ENCODE measurements around the gene PRKG1. TPM values are rescaled to one million over a fixed set of nuclear protein-coding genes. Genes with fewer than 3 reads are reported as not detected.

The PRKG1 gene
- total and polyA plus RNA-seq, 2 donors from 2014 or later = 3.6 to 14.8 TPM

GRCh38 chr10:52056291-52056690, 982.0 kb downstream of the PRKG1 start:
- no peak overlapping the region for H3K27ac ChIP-seq (ENCODE audit: low read depth in 2 of 2, low read length in 2 of 2)
- FAIRE-seq = no peak
- H3K9ac ChIP-seq (ENCODE audit: low read length in 3 of 3) = no peak overlapping the region
- intact Hi-C loops (cut with DNase I) = no loop called here
- no peak for TF ChIP-seq CTCF (IDR thresholded peaks at IDR 0.05; ENCODE audit: borderline replicate concordance, extremely low read depth, insufficient read depth)
- no peak overlapping the region for H3K4me3 ChIP-seq (ENCODE audit: low read length in 3 of 3)
- H3K27me3 ChIP-seq (ENCODE audit: control insufficient read depth, insufficient read depth, low read length) = no peaks in the 10 kb centered on the region
- H3K36me3 ChIP-seq (ENCODE audit: control insufficient read depth in 2 of 3, insufficient read depth in 3 of 3, low read length in 3 of 3) = no peaks in the 10 kb centered on the region
- H3K9me3 ChIP-seq (ENCODE audit: control insufficient read depth in 2 of 3, insufficient read depth in 1 of 3, low read length in 3 of 3) = no peaks in the 10 kb centered on the region
- H3K4me1 ChIP-seq (ENCODE audit: control insufficient read depth in 2 of 3, insufficient read depth in 2 of 3, low read depth in 1 of 3, low read length in 3 of 3) = no peaks in the 10 kb centered on the region
- no peak for DNase-seq

- DNase-seq (no peak), FAIRE-seq (no peak)
- no peak overlapping the region for H3K9ac ChIP-seq (ENCODE audit: low read length in 3 of 3)
- no peak for TF ChIP-seq CTCF (IDR thresholded peaks at IDR 0.05; ENCODE audit: borderline replicate concordance, extremely low read depth, insufficient read depth)
- no peak overlapping the region for H3K27ac ChIP-seq (ENCODE audit: low read depth in 2 of 2, low read length in 2 of 2)
- no peak overlapping the region for H3K4me3 ChIP-seq (ENCODE audit: low read length in 3 of 3)
- no peaks in the 10 kb centered on the region for H3K9me3 ChIP-seq (ENCODE audit: control insufficient read depth in 2 of 3, insufficient read depth in 1 of 3, low read length in 3 of 3)
- no peaks in the 10 kb centered on the region for H3K27me3 ChIP-seq (ENCODE audit: control insufficient read depth, insufficient read depth, low read length)
- no peaks in the 10 kb centered on the region for H3K4me1 ChIP-seq (ENCODE audit: control insufficient read depth in 2 of 3, insufficient read depth in 2 of 3, low read depth in 1 of 3, low read length in 3 of 3)
- H3K36me3 ChIP-seq (ENCODE audit: control insufficient read depth in 2 of 3, insufficient read depth in 3 of 3, low read length in 3 of 3) = no peaks in the 10 kb centered on the region
- intact Hi-C loops (cut with DNase I) = no loop called here
Observed at GRCh38 chr10:52059089-52059488, 984.8 kb downstream of the PRKG1 start.

GRCh38 chr10:52063159-52063558, 988.9 kb downstream of the PRKG1 start:
- no peak overlapping the region for H3K4me3 ChIP-seq (ENCODE audit: low read length in 3 of 3)
- H3K4me1 ChIP-seq (ENCODE audit: control insufficient read depth in 2 of 3, insufficient read depth in 2 of 3, low read depth in 1 of 3, low read length in 3 of 3) = no peaks in the 10 kb centered on the region
- intact Hi-C loops (cut with DNase I) = no loop called here
- no peaks in the 10 kb centered on the region for H3K27me3 ChIP-seq (ENCODE audit: control insufficient read depth, insufficient read depth, low read length)
- no peak for TF ChIP-seq CTCF (IDR thresholded peaks at IDR 0.05; ENCODE audit: borderline replicate concordance, extremely low read depth, insufficient read depth)
- H3K9ac ChIP-seq (ENCODE audit: low read length in 3 of 3) = no peak overlapping the region
- DNase-seq = peak in 1 of 5 donors; percentile 61
- H3K27ac ChIP-seq (ENCODE audit: low read depth in 2 of 2, low read length in 2 of 2) = no peak overlapping the region
- no peaks in the 10 kb centered on the region for H3K9me3 ChIP-seq (ENCODE audit: control insufficient read depth in 2 of 3, insufficient read depth in 1 of 3, low read length in 3 of 3)
- no peak for FAIRE-seq
- H3K36me3 ChIP-seq (ENCODE audit: control insufficient read depth in 2 of 3, insufficient read depth in 3 of 3, low read length in 3 of 3) = no peaks in the 10 kb centered on the region
